HuH-7.5 (cell line): ENCODE measurements around the gene MIR17HG.
"Not testable (repeated sequence)": the region's sequence is repeated elsewhere in the genome, so short reads cannot be mapped to it uniquely, and the experiment has no call there.

Experiments used
- DNase-seq: peaks from one replicate; pipeline ENCODE4 v3.0.0; 2011; ENCODE audit warnings: low spot score

Gene MIR17HG

GRCh38 chr13:91347996-91348905 is 764 bp downstream of the MIR17HG start:
- DNase-seq = peak; percentile 29

- no peak for DNase-seq
These were observed 1.5 kb downstream of the MIR17HG start for GRCh38 chr13:91348906-91349435.

GRCh38 chr13:91349992-91350911 is 2.8 kb downstream of the MIR17HG start:
- DNase-seq = no peak

- no peak for DNase-seq
These were observed 3.6 kb downstream of the MIR17HG start for GRCh38 chr13:91351123-91351522.

DNA sequence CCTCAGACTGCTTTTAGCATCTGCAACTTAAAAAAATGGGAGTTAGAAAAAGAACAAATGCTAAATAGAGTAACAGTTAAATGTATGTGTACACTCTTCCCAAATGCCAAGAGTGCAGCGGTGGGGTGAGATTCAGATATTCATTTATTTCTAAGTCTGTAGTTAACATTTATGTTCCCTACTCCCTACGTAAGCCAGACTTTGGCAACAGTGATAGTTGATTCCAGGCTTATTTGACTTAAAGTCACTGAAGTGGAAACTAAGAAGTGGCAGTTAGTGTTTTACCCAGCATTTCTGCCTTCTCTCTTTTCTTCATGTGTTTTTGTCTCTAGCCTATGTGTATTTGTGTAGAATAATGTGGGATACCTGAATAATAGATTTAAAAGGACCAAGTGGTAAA is 4.5 kb downstream of the MIR17HG start:
- DNase-seq = no peak

- not testable (repeated sequence) for DNase-seq
These were observed 5.4 kb downstream of the MIR17HG start for GRCh38 chr13:91352891-91353290.

- DNase-seq = no peak
These were observed 6.0 kb downstream of the MIR17HG start for GRCh38 chr13:91353494-91353893.

DNA sequence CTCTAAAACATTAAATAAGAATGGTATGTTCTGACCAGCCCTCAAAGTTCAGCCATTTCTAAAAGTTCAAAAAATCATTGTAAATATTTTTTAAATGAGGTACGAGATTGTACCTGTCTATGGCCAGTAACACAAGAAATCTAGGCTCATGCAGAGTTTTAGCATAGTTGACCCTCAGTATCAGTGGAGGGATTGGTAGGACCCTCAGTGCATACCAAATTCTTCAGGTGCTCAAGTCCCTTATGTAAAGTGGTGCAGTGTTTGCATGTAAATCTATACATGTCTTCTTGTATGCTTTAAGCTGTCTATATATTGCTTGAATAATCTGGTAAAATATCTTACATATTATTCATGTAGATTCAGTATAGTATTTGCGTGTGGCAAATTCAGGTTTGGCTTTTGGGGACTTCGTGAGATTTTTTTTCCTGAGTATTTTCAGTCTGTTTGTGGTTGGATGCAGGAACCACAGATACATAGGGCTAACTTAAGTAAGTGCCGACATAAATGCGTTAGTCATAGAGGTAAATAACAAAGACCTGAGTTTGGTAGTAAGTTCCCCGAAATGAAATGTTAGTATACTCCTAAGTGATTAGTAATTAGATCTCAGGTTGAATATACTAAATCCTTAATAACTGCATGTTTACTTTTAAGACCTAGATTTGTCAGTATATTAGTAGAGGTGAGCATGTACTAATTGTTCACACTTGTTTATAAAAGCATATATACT is 7.8 kb downstream of the MIR17HG start:
- DNase-seq = no peak

GRCh38 chr13:91355826-91356710 is 8.6 kb downstream of the MIR17HG start:
- DNase-seq = no peak

DNA sequence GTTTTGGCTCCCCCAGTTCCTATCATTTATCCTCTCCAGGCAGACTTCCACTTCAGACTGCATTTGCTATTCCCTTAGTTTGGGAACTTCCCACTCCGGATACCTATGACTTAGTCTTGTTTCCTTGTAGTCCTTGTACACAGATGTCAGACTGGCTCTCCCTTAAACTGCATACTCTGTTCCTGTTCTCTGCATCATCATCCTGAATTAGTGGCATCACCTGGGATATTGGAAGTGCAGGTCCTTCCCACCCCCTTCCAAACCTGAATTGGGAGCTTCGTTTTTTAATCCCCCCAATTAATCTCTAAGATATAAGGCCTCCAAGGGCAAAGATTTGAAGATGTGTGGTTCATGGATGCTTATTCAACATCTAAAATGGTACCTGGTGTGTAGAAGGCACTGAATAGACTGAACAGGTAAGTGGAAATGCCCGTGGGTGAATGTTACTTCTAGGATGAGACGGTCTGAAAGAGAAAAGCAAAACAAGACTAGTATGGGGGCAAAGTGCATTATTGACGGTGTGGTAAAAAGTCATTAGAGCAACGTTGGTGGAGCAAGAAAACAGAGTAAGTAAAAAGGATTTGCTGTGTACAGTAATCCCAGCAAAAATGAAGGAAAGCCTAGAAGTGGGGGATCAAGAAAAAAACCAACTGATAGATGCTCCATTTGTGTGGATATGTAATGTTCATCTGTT is 9.6 kb downstream of the MIR17HG start:
- DNase-seq = no peak

DNA sequence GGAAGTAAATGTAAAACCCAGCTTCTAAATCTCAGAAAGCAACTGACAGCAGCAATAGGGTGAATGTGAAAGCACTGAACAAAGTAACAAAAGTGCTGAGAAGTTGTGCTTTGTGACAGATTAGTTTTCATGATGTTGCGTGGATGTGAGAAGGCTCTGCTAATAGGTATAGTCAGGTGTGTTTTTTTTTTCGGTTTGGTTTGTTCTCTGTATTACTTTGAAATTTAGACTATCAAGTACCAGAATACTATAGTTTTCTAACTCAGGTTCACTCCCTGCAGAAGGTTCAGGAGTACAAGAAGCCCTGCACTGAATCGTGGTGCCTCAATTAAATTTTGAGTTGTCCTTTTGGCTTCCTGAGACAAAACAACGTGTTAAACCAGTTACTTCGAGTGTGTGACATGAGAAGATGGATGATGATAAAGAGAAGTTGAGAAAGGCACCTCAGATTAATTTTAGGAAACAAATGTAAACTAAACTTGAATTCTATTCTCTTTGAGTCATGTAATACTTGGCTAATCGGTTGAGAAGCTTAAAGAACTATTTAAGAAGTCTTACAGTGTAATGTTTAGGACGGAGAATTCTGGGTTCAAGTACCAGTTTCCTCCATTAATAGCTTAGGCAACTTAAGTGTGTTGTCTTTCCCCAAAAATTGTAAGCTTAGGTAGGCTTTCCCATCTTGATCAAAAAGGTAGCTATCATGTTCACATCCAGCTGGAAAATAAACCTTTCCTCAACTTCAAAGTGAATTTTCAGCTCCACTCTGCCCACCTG is 10.3 kb downstream of the MIR17HG start:
- DNase-seq = no peak

DNA sequence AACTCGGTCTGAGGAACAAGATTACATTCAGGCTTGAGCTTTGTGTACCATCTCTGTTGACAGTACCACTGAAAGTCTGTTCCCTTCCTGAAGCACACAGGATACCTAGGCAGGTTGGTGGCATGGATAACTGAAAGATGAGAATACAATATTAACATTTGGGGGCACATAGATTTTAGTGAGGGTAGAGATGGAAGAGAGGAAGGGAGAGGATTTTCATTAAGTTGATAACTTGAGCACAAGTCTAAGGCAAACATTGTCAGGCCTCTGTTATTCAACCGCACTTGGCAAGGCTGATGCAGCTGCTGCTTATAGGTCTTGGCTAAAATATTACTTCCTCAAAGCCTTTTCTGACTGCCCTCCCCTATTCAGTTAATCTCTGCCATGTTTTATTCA is 10.9 kb downstream of the MIR17HG start:
- no peak for DNase-seq

DNA sequence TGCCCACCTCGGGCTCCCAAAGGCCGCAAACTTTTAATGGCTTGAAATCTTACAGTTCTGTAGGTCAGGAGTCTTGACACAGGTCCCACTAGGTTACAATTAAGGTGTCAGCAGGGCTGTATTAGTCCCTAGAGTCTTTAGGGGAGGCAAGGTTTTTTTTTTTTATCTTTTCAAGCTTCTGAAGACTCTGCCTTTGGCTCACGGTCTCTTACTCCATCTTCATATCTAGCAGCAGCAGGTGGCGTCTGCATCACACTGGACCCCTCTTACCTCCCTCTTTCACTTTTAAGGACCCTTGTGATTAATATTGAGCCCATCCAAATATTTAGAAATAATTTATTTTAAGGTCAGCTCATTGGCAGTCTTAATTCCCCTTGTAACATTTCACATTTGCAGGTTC is 11.6 kb downstream of the MIR17HG start:
- no peak for DNase-seq

DNA sequence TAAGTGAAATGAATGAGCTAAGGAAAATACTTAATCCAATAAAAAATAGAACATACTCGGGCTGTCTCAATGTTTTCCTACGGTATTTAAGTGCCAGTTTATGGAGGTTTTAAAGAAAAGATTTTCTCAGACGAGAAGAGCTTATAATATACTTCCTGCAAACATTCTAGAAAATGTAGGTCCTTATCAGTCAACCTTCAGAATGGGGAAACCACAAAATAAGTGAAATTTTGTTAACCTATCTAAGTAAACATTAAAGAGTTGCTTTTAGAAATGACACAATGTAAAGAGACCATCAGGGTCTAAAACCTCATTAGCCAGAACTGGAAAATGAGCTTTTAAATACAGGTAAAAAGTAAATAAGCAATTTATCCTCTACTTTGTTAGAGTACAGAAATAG is 12.1 kb downstream of the MIR17HG start:
- DNase-seq = no peak

- DNase-seq = no peak
These were observed 12.8 kb downstream of the MIR17HG start for GRCh38 chr13:91360246-91360751.

DNA sequence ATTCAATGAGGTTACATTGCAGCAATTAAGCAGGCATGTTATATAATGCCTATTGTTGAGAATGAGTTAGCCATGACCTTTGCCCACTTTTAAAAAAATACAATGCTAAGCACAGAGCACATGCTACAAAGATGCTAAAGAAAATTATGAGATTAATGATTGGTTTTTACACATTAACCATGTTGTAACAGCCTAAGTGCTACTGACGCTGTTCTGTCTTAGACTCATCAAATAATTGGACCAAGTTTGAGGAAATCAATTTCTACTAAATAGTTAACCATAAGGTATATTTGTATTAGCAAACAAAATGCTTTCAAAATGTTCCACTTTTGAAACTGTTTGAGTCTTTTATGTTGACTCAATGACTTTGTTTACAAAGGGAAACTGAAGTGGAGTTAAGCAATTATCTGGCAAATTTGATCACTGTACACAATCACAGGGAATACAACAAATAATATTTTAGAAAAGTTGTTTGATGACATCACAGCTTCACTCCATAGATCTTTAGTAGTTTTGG is 14.3 kb downstream of the MIR17HG start:
- DNase-seq = no peak

DNA sequence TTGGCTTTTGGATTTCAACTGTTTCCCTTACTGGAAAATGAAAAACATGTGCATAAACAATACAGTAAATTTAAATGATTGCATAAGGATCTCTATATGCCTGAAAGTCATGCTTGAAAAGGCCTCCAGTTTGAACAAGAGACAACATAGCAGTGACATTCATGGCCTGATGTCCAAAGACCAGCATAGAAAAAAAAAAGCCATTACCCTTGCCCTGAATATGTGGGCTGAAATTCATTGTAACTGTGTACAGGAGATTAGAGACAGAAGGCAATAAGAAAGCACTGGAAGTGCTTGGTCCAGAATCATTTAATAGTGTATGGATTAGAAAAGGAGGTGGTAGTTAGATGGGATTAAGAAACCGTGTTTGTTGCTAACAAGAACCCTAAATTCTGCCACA is 15.4 kb downstream of the MIR17HG start:
- DNase-seq = no peak

DNA sequence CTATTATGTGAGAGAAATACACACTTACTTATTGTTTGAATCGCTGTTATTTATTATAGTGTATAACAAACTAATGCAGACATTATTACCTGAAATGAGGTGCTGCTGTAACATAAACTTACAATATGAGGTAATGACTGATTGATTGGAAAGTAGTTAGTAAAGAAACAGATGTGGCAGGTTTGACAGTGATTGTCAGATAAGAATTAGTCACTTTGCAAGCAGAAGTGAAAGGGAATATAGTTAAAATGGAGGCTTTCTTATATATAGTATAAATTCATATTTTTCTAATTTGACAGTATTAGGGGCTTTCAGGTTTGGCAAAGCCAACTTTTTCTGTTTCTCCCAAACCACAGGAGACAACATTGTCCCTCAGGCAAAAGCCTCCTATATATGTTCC is 20.6 kb downstream of the MIR17HG start:
- no peak for DNase-seq
